Esophagus muscularis mucosa (tissue), 3 donors: ENCODE data around the gene LRMDA.

ENCODE experiments used
- EP300 ChIP-seq: sonication (generic); formaldehyde crosslinking; IDR thresholded peaks from one replicate; pipeline ENCODE4 v1.6.1; 2017; ENCODE audit warnings: antibody characterized with exemption
- POLR2A ChIP-seq: fragments of 450-650 bp; IDR thresholded peaks from one replicate; pipeline ENCODE4 v1.6.1; 2017; ENCODE audit warnings: antibody characterized with exemption, moderate library complexity, mild to moderate bottlenecking, low read depth
- POLR2AphosphoS5 ChIP-seq, 2 donors: sonication (generic); formaldehyde crosslinking; IDR thresholded peaks; one replicate each; pipeline ENCODE4 v1.6.1; 2017; ENCODE audit warnings: antibody characterized with exemption in 2 of 2

GRCh38 chr10:76481178-76481577, 1049.8 kb downstream of the LRMDA start:
- no peak for TF ChIP-seq POLR2AphosphoS5 (IDR thresholded peaks at IDR 0.05)
- TF ChIP-seq POLR2A, result no peak
- no peak for TF ChIP-seq EP300
